Measurements from ENCODE around the gene RHBDL1.

Gene RHBDL1

DNA sequence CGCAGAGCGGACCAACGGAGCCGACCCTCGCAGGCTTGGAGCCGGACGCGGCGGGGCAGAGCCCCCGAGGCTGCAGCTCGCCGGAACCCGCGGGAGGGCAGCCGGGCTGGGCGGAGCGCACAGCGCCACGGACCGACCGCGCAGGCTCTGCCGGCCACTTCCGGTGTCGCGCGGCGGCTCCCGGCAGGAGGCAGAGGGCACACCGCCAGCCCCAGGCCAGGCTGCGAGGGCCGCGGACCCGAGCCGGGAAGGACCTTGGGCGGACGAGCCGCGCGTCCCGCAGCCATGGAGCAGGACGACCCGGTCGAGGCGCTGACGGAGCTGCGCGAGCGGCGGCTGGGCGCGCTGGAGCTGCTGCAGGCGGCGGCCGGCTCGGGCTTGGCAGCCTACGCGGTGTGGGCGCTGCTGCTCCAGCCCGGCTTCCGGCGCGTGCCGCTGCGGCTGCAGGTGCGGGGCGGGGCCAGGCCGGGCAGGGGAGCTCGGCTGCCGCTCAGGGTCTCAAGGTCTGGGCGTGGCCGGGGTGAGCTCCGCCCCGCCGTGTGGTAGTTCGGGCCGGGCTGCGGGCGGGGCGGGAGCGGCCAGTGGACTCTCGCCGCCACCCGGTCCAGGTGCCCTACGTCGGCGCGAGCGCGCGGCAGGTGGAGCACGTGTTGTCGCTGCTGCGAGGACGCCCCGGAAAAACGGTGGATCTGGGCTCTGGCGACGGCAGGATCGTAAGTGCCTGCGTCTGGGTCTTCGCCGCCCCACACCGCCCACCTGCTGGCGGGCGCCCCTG lies 45.7 kb downstream of the RHBDL1 start, which contains the start of gene ANTKMT:
TSS of gene ANTKMT (plus strand) at position 157 of the 775 bp plus-strand sequence. CDS start at position 286, 129 bp downstream.
- DNase-seq (ENCODE audit: low read depth), result no peak

DNA sequence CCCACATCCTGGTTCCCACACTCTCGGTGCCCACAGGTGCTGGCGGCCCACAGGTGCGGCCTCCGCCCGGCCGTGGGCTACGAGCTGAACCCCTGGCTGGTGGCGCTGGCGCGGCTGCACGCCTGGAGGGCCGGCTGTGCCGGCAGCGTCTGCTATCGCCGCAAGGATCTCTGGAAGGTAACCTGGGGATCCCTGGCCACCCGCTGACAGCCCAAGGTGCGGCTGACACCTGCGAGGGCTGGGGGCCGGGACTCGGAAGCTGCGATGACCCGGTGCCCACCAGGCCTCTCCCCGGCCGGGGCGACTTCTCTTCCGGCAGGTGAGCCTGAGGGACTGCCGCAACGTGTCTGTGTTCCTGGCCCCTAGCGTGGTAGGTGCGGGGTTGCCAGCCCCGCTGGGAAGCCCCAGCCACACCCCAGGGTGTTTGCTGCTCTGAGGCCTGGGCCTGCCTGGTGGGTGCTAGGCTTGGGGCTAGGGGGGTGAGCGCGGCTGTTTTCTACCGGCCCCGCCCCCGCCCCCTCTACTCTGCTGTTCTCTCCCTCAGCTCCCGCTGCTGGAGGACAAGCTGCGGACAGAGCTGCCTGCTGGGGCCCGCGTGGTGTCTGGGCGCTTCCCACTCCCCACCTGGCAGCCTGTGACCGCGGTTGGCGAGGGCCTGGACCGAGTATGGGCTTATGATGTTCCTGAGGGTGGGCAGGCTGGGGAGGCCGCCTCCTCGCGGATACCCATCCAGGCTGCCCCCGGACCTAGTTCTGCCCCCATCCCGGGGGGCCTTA lies 46.5 kb downstream of the RHBDL1 start:
- DNase-seq (ENCODE audit: low read depth), result no peak

DNA sequence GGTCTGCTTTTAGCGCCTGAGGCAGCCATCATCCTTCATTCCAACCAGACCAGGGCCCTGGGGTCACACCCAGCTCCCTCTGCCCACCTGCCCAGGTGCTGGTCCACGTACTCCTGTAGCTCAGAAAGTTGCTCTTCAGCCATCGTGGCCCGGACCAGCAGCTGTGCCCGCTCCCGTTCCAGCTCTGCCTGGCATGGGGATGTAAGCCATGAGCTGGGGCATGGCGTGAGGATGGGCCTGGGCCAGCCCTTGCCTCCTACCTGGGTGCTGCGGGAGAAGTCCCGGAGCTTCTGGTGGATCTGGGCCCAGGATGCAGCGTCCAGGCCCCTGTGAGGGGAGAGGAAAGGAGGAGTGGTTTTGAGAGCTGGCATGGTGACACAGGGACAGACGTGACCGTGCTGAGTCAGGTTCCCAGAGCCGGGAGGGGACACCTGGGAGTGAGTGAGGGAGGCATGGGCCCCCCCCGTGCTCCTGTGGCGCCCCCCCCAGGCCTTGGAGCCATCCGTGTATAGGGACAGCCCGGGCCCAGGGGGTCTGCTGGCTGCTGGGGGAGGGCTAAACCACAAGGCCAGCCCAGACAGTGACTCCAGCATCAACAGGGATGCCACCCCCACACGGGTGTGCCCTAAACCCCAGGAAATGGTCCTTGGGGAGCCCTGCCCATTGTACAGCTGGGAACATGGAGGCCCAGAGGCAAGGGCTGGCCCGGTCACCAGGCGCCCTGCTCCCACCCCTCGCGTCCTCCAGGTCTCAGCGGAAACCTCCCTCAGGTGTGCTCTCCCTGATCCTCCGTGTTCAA lies 47.6 kb downstream of the RHBDL1 start:
- no peak for DNase-seq (ENCODE audit: low read depth)

DNA sequence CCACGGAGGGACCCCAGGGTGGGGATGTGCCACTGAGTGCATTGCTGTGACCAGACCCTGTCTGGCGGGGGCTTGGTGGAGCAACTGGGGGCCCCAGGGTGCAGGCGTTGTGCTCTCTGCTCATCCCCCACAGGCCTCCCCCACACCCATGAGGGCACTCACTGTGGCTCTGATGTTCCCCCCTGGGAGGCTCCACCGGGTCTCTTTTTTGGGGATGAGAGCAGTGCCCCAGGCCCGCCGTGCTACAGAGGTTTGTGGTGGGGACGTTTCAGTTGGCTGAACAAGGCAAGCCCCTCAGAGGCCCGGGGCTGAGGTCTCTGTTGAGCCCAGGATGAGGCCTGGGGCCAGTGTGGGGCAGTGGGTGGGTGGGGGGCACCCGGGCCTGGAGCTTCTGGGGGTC lies 48.2 kb downstream of the RHBDL1 start:
- no peak for DNase-seq (ENCODE audit: low read depth)

DNA sequence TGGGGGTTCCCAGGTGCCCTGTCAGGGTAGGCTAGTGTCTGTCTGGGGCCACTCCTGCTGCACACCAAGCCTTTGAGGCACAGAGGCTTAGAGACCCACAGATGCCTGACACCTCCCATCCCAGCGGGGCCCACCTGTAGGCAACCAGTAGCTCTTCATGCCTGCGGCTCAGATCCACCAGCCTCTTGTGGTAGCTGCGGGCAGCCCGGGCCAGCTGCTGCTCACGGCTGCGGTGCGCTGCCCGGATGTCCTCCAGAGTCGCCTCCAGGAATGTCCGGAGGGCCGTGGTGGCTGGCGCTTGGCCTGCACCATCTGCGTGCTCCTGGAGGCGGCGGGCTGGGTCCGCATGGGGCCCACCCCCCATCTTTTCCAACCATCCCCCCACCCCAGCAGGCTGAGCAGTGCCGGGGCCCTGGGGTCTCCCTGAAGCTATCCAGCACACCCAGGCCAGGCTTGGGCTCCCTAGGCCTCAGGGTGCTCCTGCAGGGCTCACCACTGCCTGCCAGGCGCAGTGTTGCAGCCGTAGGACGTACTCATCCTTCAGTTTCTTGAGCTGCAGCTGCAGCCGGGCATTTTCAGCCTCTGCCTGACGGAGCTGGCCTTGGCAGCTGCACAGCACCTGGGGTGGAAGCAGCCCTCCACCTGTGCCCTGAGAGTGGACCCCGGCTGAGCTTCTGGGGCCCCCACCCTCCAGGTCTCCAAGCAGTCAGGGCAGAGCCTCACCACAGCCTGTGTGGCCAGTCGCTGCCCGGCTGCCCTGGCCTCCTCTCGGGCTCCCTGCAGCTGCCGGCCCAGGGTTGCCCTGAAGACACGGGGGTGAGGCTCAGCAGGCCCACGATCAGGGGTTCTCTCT lies 48.9 kb downstream of the RHBDL1 start:
- no peak for DNase-seq (ENCODE audit: low read depth)

DNA sequence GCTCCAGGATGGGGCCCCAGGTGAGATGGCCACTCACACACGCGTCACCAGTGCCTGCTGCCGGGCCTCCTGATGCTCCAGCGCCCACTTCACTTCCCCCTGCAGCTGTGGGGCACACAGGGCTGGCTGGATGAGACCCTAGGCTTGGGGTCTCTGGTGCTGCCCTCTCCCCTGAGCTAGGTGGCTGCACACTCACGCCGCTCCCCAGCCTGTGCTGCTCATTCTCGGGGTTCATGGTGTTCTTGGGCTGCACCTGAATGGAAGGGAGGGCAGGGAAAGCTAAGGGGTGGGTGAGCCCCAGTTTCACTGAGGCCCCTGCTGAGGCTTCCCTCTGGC lies 49.5 kb downstream of the RHBDL1 start:
- DNase-seq (ENCODE audit: low read depth), result no peak

DNA sequence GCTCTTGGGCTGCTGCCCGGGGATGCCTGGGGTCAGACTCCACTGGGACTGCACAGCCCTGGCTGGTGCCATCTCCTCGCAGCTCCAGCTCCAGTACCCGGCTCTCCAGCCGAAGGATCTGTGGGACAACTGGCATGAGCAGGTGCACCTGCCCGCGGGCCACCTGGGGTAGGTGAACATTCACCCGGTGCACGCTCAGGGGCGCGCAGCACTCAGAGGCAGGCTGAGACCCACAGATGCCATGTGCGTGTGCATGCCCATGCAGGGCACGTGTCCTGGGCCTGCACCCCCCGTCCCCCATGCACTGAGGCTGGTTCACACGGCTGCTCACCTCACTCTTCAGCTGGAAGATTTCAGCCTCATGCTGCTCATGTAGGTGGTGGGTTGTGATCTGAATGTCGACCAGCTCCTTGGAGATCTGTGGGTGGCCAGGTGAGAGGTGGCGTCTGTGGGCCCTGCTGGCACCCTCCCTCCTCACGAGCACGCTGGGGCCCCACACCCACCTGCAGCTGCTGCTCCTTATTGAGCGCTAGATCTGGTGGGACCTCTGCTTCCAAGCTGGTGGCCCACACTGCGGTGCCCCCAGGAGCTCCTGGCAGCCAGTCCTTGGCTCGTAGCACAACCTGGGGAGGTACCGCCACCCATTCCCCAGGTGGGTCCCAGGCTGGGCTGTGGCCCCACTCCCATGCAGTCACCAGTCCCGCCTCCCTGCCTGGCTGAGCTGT lies 50.2 kb downstream of the RHBDL1 start:
- DNase-seq (ENCODE audit: low read depth), result no peak

DNA sequence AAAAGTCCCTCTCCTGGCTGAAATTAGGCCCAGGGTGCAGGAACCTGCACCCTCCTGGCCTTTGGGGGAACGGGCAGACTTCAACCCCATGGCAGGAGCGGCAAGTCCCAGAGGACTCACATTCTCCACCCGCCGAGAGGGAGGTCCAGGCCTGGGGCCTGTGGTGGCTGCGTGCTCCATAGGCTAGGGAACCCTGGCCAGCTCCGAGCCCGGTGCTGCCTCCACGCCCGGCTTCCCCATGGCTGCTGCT lies 50.6 kb downstream of the RHBDL1 start:
- no peak for DNase-seq (ENCODE audit: low read depth)

DNA sequence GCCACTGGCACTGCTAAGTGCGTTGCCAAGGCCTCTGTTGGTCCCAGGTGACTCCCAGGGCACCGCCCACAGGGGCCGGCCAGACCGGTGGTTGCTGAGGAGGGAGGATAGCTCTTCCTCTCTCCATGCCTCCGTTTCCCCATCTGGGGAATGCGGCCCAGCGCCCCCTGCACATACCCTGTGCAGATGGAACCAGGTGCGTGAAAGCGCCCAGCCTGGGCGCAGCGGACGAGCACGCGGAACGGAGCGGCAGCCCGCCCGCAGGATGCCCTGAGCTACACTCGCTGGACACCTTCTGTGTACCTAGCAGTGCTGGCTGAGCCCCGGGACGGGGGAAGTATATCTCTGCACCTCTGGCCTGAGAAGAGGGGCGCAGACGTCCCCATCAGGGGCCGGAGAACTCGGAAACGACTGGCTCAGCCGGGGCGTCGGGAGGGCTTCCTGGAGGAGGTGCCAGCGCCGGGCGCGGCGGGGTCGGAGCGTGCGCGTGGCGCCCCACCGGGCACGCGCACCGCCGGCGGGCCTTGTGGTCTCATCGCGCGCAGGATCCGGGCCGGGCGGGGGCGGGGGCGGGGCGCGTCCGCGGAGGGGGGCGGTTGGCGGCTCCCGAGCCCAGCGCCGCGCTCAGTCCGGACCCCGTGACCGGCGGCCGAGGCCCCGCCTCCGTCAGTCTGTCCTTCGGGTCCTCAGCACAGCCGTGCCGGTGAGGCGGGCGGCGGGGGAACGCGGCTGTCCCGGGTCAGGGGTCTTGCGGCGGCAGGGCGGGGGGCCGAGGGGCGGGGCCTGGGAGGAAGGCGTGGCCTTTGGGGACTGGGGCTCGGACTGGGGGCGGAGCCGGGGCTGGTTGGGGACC lies 51.2 kb downstream of the RHBDL1 start, which contains the start of the genes CCDC78 and HAGHL:
TSS of gene CCDC78 (minus strand) at position 6 of the 853 bp plus-strand sequence. CDS start 76 bp downstream, outside the sequence.
TSS of gene HAGHL (plus strand) at position 669 of the 853 bp plus-strand sequence. CDS start 404 bp downstream, outside the sequence.
- DNase-seq (ENCODE audit: low read depth), result no peak

DNA sequence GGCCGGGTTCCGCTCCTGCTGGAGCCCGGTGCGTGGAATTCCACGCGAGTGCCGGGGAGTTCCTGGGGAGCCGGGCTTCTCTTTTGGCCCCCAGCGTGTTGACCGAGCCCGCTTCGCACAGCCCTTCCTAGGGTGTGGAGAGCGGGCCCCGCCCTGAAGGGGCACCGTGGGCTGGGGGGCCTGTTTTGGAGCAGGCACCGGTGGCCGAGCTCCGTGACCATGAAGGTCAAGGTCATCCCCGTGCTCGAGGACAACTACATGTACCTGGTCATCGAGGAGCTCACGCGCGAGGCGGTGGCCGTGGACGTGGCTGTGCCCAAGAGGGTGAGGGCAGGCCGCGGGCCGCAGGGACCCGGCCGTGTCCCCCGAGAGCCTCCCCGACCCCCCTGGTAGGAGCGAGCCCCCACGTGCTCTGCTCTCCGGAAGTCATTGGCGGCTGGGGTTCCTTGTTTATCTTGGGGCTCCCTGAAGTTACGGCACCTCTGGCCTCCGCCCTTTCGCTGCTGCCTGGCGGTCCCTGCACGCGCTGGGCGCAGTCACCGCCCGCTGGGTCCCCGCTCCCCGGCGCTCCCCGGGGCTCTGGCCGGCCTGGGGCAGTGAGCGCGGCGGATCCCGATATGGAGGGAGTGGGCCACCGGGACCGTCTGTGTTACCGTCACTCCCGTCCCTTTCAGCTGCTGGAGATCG lies 52.0 kb downstream of the RHBDL1 start:
- no peak for DNase-seq (ENCODE audit: low read depth)
